HCT116 (cell line): ENCODE measurements around the gene ST6GALNAC4. TPM values are rescaled to one million over a fixed set of nuclear protein-coding genes. Genes with fewer than 3 reads are reported as not detected.

ENCODE experiments used
- ATAC-seq: fragments of 200-7000 bp; cut with Tn5 transposase; 2 replicates; pipeline ENCODE4 v1.9.1; 2020; ENCODE audit warnings: mild to moderate bottlenecking, moderate library complexity
- BruUV-seq: library from RNA; stranded (reverse); fragments of 400-500 nt; replicated peaks from 2 replicates; lab custom pipeline; 2021; lab: Mats Ljungman, UMichigan
- CTCF ChIA-PET: fragments of 300-600 bp; sonication (Branson Sonifier 250); formaldehyde crosslinking; loops from one replicate; lab custom pipeline; 2021; ENCODE audit warnings: antibody characterized with exemption; lab: Charles Lee
- POLR2A ChIA-PET: fragments of 300-600, 350-600 bp; sonication (Branson Sonifier 250); formaldehyde crosslinking; loops from one replicate; lab custom pipeline; 2021; ENCODE audit warnings: antibody characterized with exemption; lab: Charles Lee
- RAD21 ChIA-PET, 2 experiments: fragments of 300-600 bp; sonication (Branson Sonifier 250); formaldehyde crosslinking; loops; one replicate each; lab custom pipeline; 2023; ENCODE audit warnings: low total read pairs in 2 of 2; ENCODE audit not compliant: uncharacterized antibody in 2 of 2, unreplicated experiment in 2 of 2, low non-redundant PET in 1 of 2; lab: Charles Lee
- DNase-seq: peaks from one replicate; pipeline ENCODE4 v3.0.0-alpha.2; 2010; ENCODE audit warnings: low read depth, low spot score
- H2AFZ ChIP-seq: fragments of 200-600 bp; shearing (Covaris generic), sonication (generic); 2 replicates; pipeline ENCODE4 v1.6.1; 2017; ENCODE audit warnings: low read depth, mixed run types, mixed read lengths, antibody characterized with exemption, low read length; ENCODE audit not compliant: poor library complexity, severe bottlenecking
- H3K27ac ChIP-seq: 2 replicates; pipeline ENCODE4 v1.5.1; 2012; ENCODE audit warnings: low read depth, low read length
- H3K27me3 ChIP-seq: fragments of 200-600 bp; sonication (generic); 2 replicates; pipeline ENCODE4 v1.6.1; 2016; ENCODE audit warnings: mixed run types, low read length, mixed read lengths; ENCODE audit not compliant: insufficient read depth
- H3K36me3 ChIP-seq, 2 experiments: fragments of 200-500 bp in 1 of 2; fragments of 200-600 bp in 1 of 2; sonication (Bioruptor generic) in 1 of 2; sonication (generic) in 1 of 2; 2 replicates each; pipeline versions ENCODE4 v1.5.1 to v1.6.1; 2014 to 2016; ENCODE audit warnings: low read length in 2 of 2, inconsistent platforms in 1 of 2, mixed read lengths in 1 of 2, mixed run types in 1 of 2; ENCODE audit not compliant: insufficient read depth in 2 of 2, control insufficient read depth in 1 of 2
- H3K4me1 ChIP-seq, 2 experiments: fragments of 200-600 bp in 1 of 2; sonication (generic) in 1 of 2; 2 replicates each; pipeline versions ENCODE4 v1.5.1 to v1.6.1; 2012 to 2017; ENCODE audit warnings: low read length in 2 of 2, inconsistent platforms in 1 of 2, mild to moderate bottlenecking in 1 of 2, mixed read lengths in 1 of 2, mixed run types in 1 of 2, moderate library complexity in 1 of 2; ENCODE audit not compliant: insufficient read depth in 2 of 2, control insufficient read depth in 1 of 2
- H3K4me2 ChIP-seq: fragments of 200-600 bp; sonication (generic); 2 replicates; pipeline ENCODE4 v1.6.1; 2017; ENCODE audit warnings: mixed run types, low read length, mixed read lengths
- H3K4me3 ChIP-seq, 2 experiments: fragments of 200-600 bp in 1 of 2; sonication (generic) in 1 of 2; replicated peaks in 1 of 2; 2 replicates each; pipeline ENCODE4 v1.5.1; 2011 to 2016; ENCODE audit warnings: low read length in 2 of 2, control low read depth in 1 of 2, low read depth in 1 of 2, mild to moderate bottlenecking in 1 of 2, mixed read lengths in 1 of 2, mixed run types in 1 of 2
- H3K79me2 ChIP-seq: fragments of 200-600 bp; sonication (generic); 2 replicates; pipeline ENCODE4 v1.6.1; 2017; ENCODE audit warnings: mild to moderate bottlenecking, mixed run types, low read length, moderate library complexity, mixed read lengths; ENCODE audit not compliant: insufficient read depth
- H3K9ac ChIP-seq: fragments of 200-600 bp; sonication (generic); 2 replicates; pipeline ENCODE4 v1.6.1; 2016; ENCODE audit warnings: low read length, mixed read lengths
- H3K9me2 ChIP-seq: fragments of 200-600 bp; sonication (generic), shearing (Covaris generic); 2 replicates; pipeline ENCODE4 v1.6.1; 2017; ENCODE audit warnings: mixed run types, mild to moderate bottlenecking, moderate library complexity; ENCODE audit not compliant: insufficient read depth
- H3K9me3 ChIP-seq, 2 experiments: fragments of 200-500 bp in 1 of 2; fragments of 200-600 bp in 1 of 2; sonication (Bioruptor generic) in 1 of 2; sonication (generic) in 1 of 2; 2 replicates each; pipeline ENCODE4 v1.6.1; 2014 to 2017; ENCODE audit warnings: low read length in 2 of 2, mixed read lengths in 2 of 2, inconsistent platforms in 1 of 2, low read depth in 1 of 2, mild to moderate bottlenecking in 1 of 2, mixed run types in 1 of 2, moderate library complexity in 1 of 2; ENCODE audit not compliant: control insufficient read depth in 1 of 2, insufficient read depth in 1 of 2
- H4K20me1 ChIP-seq: fragments of 200-600 bp; sonication (generic), shearing (Covaris generic); 2 replicates; pipeline ENCODE4 v1.6.1; 2017; ENCODE audit warnings: mixed run types, mild to moderate bottlenecking, moderate library complexity; ENCODE audit not compliant: insufficient read depth
- ATF3 ChIP-seq: IDR thresholded peaks from 2 replicates; pipeline ENCODE4 v1.6.1; 2012
- CTCF ChIP-seq, 3 experiments: fragments of 200-600 bp in 1 of 3; sonication (generic) in 1 of 3; IDR thresholded peaks in 2 of 3; conservative IDR thresholded peaks in 1 of 3; 2 replicates each; pipeline ENCODE4 v1.5.1; 2012 to 2017; ENCODE audit warnings: low read depth in 2 of 3, low read length in 2 of 3, antibody characterized with exemption in 1 of 3, borderline replicate concordance in 1 of 3, control low read depth in 1 of 3, mild to moderate bottlenecking in 1 of 3, mixed read lengths in 1 of 3, mixed run types in 1 of 3, moderate library complexity in 1 of 3; ENCODE audit not compliant: insufficient read depth in 1 of 3
- EGR1 ChIP-seq: IDR thresholded peaks from 2 replicates; pipeline ENCODE4 v1.6.1; 2012; ENCODE audit warnings: low read depth
- EZH2phosphoT487 ChIP-seq: fragments of 200-600 bp; IDR thresholded peaks from 2 replicates; pipeline ENCODE4 v1.6.1; 2018; ENCODE audit warnings: antibody characterized with exemption, borderline replicate concordance
- JUND ChIP-seq: IDR thresholded peaks from 2 replicates; pipeline ENCODE4 v1.6.1; 2012
- MAX ChIP-seq: IDR thresholded peaks from 2 replicates; pipeline ENCODE4 v1.6.1; 2012
- POLR2AphosphoS5 ChIP-seq: IDR thresholded peaks from 2 replicates; pipeline ENCODE4 v1.6.1; 2011; ENCODE audit warnings: mild to moderate bottlenecking, low read depth, low read length, moderate library complexity
- SIN3A ChIP-seq: IDR thresholded peaks from 2 replicates; pipeline ENCODE4 v1.6.1; 2012; ENCODE audit warnings: low read depth
- SRF ChIP-seq: IDR thresholded peaks from 2 replicates; pipeline ENCODE4 v1.6.1; 2012; ENCODE audit warnings: low read depth
- TCF7L2 ChIP-seq: IDR thresholded peaks from 2 replicates; pipeline ENCODE4 v1.7.0; 2011; ENCODE audit warnings: borderline replicate concordance, inconsistent platforms; ENCODE audit not compliant: insufficient read depth, insufficient read length; ENCODE audit errors: extremely low read depth
- ZFX ChIP-seq: fragments of 450-650 bp; IDR thresholded peaks from 2 replicates; pipeline ENCODE4 v1.6.1; 2017
- intact Hi-C: fragments of 100-400 bp; cut with micrococcal nuclease; formaldehyde crosslinking; loops from 2 replicates; pipeline ENCODE4 v1.10.0; 2022
- total RNA-seq: library from RNA; stranded (reverse); gene quantifications from one replicate; pipeline ENCODE4 v1.2.1, GENCODE V29; 2021; ENCODE audit not compliant: unreplicated experiment

The ST6GALNAC4 gene
- total RNA-seq, 1 experiment from 2014 or later = 49.4 TPM

- H3K9me3 ChIP-seq = no peaks in the 10 kb centered on the region
- H4K20me1 ChIP-seq = no peaks in the 10 kb centered on the region
- H3K9ac ChIP-seq = peak overlapping the region; percentile 43
- no peaks in the 10 kb centered on the region for H3K79me2 ChIP-seq
- no peaks in the 10 kb centered on the region for H3K36me3 ChIP-seq
- H3K4me2 ChIP-seq = peak overlapping the region; percentile 66
- ChIA-PET RAD21 (no interaction called here), CTCF (interaction anchor here (0.9 to 3.0 kb wide), 4 partner anchors 9 to 194 kb away, joined by 3 to 12 read pairs (median 8); partner anchors contain the start of gene TOR2A), POLR2A (interaction anchor here (0.7 kb wide), 1 partner anchor 153 kb away, joined by 3 read pairs; no protein-coding TSS in a partner anchor)
- peak overlapping the region; percentile 55 for H3K27ac ChIP-seq
- no TSS peak for BruUV-seq
- intact Hi-C loops = no loop called here
- 0 out of 4 replicates have a peak overlapping the region, but pooled peaks of 1 of the 2 experiments have one; percentile 15 for H3K4me3 ChIP-seq
- ATAC-seq (no peak), DNase-seq (peak; percentile 68)
- H2AFZ ChIP-seq = no peak overlapping the region
- TF ChIP-seq EZH2phosphoT487 (no peak), TCF7L2 (no peak), POLR2AphosphoS5 (no peak), ATF3 (no peak), SIN3A (no peak), SRF (no peak), CTCF (IDR thresholded peaks at IDR 0.05 in 2 of 3, conservative IDR thresholded peaks at IDR 0.05 in 1 of 3; ENCODE audit: borderline replicate concordance in 1 of 3, insufficient read depth in 1 of 3, low read depth in 2 of 3, low read length in 2 of 3) (no peak), ZFX (no peak), JUND (no peak), EGR1 (no peak), MAX (no peak)
- no peaks in the 10 kb centered on the region for H3K27me3 ChIP-seq
- H3K4me1 ChIP-seq = peaks cover 43 to 82% of the 10 kb centered on the region in 2 experiments
- no peaks in the 10 kb centered on the region for H3K9me2 ChIP-seq
Measured at GRCh38 chr9:127923771-127924170, 6.9 kb upstream of the ST6GALNAC4 start.
